Gastroesophageal sphincter (tissue), 3 donors: ENCODE measurements around the gene ALPI.

Experiments used
- EP300 ChIP-seq: sonication (generic); formaldehyde crosslinking; IDR thresholded peaks from one replicate; pipeline ENCODE4 v1.6.1; 2017; ENCODE audit warnings: antibody characterized with exemption, mild to moderate bottlenecking
- POLR2A ChIP-seq, 2 donors: fragments of 450-650 bp; IDR thresholded peaks; one replicate each; pipeline ENCODE4 v1.6.1; 2017; ENCODE audit warnings: antibody characterized with exemption in 2 of 2, mild to moderate bottlenecking in 2 of 2, moderate library complexity in 1 of 2
- TF ChIP-seq, protein P1 (sequence below), 4 experiments: fragments of 200-600 bp in 2 of 4; fragments of 450-650 bp in 2 of 4; sonication (generic) in 1 of 4; IDR thresholded peaks; one replicate each; pipeline ENCODE4 v1.5.1; 2017 to 2019; ENCODE audit warnings: antibody characterized with exemption in 4 of 4, mild to moderate bottlenecking in 2 of 4, moderate library complexity in 2 of 4

DNA sequence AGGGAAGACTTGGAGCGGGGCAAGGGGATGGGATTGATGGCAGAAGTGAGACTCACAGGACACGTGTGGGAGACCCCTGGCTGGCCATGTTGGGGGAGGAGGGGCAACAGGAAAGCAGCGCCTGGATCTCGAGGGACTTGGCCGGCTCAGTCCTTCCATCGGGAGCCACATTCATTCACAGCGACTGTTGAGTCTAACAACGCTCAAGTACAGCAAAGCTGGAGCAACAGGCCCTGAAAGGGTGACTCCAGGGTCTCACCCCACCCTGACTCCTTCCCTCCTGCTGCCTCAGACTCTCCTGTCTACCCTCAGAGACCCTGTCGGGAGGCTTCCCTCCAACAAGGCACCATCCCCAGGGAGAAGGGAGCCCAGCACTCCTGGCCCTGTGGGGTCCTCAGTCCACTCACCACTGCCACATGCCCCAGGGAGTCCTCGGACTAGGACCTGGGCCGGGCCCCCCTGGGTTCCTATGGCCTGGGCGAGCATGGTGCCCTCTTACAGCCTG is 14.8 kb upstream of the ALPI start:
- TF ChIP-seq POLR2A (IDR thresholded peaks at IDR 0.05) (no peak), EP300 (no peak)
- TF ChIP-seq, protein P1, sequence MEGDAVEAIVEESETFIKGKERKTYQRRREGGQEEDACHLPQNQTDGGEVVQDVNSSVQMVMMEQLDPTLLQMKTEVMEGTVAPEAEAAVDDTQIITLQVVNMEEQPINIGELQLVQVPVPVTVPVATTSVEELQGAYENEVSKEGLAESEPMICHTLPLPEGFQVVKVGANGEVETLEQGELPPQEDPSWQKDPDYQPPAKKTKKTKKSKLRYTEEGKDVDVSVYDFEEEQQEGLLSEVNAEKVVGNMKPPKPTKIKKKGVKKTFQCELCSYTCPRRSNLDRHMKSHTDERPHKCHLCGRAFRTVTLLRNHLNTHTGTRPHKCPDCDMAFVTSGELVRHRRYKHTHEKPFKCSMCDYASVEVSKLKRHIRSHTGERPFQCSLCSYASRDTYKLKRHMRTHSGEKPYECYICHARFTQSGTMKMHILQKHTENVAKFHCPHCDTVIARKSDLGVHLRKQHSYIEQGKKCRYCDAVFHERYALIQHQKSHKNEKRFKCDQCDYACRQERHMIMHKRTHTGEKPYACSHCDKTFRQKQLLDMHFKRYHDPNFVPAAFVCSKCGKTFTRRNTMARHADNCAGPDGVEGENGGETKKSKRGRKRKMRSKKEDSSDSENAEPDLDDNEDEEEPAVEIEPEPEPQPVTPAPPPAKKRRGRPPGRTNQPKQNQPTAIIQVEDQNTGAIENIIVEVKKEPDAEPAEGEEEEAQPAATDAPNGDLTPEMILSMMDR (IDR thresholded peaks at IDR 0.05) = no peak
